SU-DHL-6 (cell line): ENCODE results near the gene MEF2A.

ENCODE experiments used
- H2AFZ ChIP-seq: fragments of 200-600 bp; sonication (generic); 2 replicates; pipeline ENCODE4 v1.6.1; 2014; ENCODE audit warnings: low read depth, mild to moderate bottlenecking, moderate library complexity, mixed read lengths, antibody characterized with exemption, low read length; ENCODE audit not compliant: severe bottlenecking
- H3F3A ChIP-seq: fragments of 200-600 bp; shearing (Covaris generic); 2 replicates; pipeline ENCODE4 v1.6.0; 2016; ENCODE audit warnings: antibody characterized with exemption, mild to moderate bottlenecking; ENCODE audit not compliant: insufficient read depth
- H3K27ac ChIP-seq: fragments of 200-600 bp; sonication (generic); 2 replicates; pipeline ENCODE4 v1.5.1; 2016; ENCODE audit warnings: low read depth, mild to moderate bottlenecking, low read length, moderate library complexity, mixed read lengths
- H3K27me3 ChIP-seq: fragments of 200-600 bp; sonication (generic), shearing (Covaris generic); 2 replicates; pipeline ENCODE4 v1.6.0; 2014; ENCODE audit warnings: mild to moderate bottlenecking, low read length
- H3K36me3 ChIP-seq: fragments of 200-600 bp; sonication (generic); 2 replicates; pipeline ENCODE4 v1.6.1; 2014; ENCODE audit warnings: mild to moderate bottlenecking, low read length, mixed read lengths
- H3K4me2 ChIP-seq: fragments of 300-600, 200-600 bp; shearing (Covaris generic), sonication (generic); 2 replicates; pipeline ENCODE4 v1.6.0; 2014; ENCODE audit warnings: low read length, low read depth, mild to moderate bottlenecking; ENCODE audit not compliant: poor library complexity, severe bottlenecking
- H3K4me3 ChIP-seq: fragments of 200-600 bp; sonication (generic); 2 replicates; pipeline ENCODE4 v1.5.1; 2014; ENCODE audit warnings: antibody characterized with exemption, low read length, mild to moderate bottlenecking, mixed read lengths; ENCODE audit not compliant: insufficient read depth, poor library complexity, severe bottlenecking
- H3K79me2 ChIP-seq: fragments of 200-600 bp; sonication (generic); 2 replicates; pipeline ENCODE4 v1.6.1; 2014; ENCODE audit warnings: mild to moderate bottlenecking, low read length, moderate library complexity; ENCODE audit not compliant: insufficient read depth
- H3K9ac ChIP-seq: fragments of 200-600 bp; sonication (generic); 2 replicates; pipeline ENCODE4 v1.7.0; 2014; ENCODE audit warnings: mild to moderate bottlenecking, low read length
- H3K9me2 ChIP-seq: fragments of 200-600 bp; sonication (generic); replicated peaks from 2 replicates; pipeline ENCODE4 v1.6.1; 2014; ENCODE audit warnings: low read length; ENCODE audit not compliant: insufficient read depth
- H3K9me3 ChIP-seq: fragments of 200-600 bp; sonication (generic); 2 replicates; pipeline ENCODE4 v1.6.1; 2014; ENCODE audit warnings: low read length, mixed read lengths; ENCODE audit not compliant: insufficient read depth
- H4K20me1 ChIP-seq: fragments of 200-600 bp; sonication (generic); 2 replicates; pipeline ENCODE4 v1.6.1; 2014; ENCODE audit warnings: low read depth, mild to moderate bottlenecking, antibody characterized with exemption, low read length, moderate library complexity, mixed read lengths
- EZH2phosphoT487 ChIP-seq: fragments of 200-600 bp; sonication (generic), shearing (Covaris generic); conservative IDR thresholded peaks from 2 replicates; pipeline ENCODE4 v1.6.1; 2018; ENCODE audit warnings: mild to moderate bottlenecking, antibody characterized with exemption, low read length, moderate library complexity, mixed read lengths
- TF ChIP-seq, protein P1 (sequence below): fragments of 200-600 bp; sonication (generic); IDR thresholded peaks from one replicate; pipeline ENCODE4 v1.5.1; 2017; ENCODE audit warnings: antibody characterized with exemption, mild to moderate bottlenecking, low read length, moderate library complexity; ENCODE audit not compliant: insufficient read depth, poor library complexity, severe bottlenecking

The MEF2A gene

DNA sequence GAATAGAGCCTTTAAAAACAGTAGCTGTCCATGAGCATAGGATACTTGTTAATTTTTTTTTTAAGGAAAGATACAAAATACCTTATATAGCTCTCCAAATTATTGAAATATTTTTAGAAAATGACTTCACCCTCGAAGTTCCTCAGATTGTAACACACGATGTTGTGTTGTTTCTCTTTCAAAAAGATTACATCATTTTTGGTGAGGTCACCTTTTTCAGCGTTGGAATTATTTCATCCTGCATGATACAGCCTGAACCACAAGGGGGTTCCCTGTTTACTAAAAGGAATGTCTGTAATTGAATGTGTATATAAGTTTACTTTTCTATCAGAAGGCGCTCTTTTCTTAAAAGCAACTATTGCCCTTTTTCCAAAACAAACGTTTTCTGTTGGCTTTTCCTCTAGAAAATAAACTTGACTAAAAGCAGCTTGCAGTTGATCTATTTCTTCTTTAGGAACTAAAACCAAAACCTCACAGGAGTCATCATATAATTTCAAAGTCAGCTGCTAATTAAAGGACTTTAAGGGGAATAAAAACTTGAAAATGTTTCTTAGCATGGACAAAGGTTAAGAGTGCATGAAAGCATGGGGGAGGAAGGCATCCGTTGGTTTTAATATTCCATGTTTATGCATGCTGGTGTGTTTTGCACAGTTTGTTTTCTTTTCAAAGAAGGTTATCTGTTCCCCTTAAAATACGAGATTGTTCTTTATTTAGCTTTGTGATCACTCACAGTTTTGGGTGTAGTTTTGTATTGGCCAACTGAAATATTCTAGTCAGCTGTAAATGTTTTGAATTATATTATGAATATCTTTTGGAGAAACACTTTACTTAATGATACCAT lies 138.0 kb downstream of the MEF2A start:
- Histone ChIP-seq H3K4me3 (no peak overlapping the region), H3K4me2 (no peak overlapping the region), H3K27ac (no peak overlapping the region; the same call in 1 of the 2 replicates), H3K9me3 (no peaks in the 10 kb centered on the region), H3K27me3 (no peaks in the 10 kb centered on the region), H3F3A (peaks cover 15% of the 10 kb centered on the region), H3K36me3 (no peaks in the 10 kb centered on the region), H3K9me2 (no peaks in the 10 kb centered on the region), H3K9ac (no peak overlapping the region), H4K20me1 (no peaks in the 10 kb centered on the region), H3K79me2 (no peaks in the 10 kb centered on the region), H2AFZ (no peak overlapping the region)
- TF ChIP-seq, protein P1, sequence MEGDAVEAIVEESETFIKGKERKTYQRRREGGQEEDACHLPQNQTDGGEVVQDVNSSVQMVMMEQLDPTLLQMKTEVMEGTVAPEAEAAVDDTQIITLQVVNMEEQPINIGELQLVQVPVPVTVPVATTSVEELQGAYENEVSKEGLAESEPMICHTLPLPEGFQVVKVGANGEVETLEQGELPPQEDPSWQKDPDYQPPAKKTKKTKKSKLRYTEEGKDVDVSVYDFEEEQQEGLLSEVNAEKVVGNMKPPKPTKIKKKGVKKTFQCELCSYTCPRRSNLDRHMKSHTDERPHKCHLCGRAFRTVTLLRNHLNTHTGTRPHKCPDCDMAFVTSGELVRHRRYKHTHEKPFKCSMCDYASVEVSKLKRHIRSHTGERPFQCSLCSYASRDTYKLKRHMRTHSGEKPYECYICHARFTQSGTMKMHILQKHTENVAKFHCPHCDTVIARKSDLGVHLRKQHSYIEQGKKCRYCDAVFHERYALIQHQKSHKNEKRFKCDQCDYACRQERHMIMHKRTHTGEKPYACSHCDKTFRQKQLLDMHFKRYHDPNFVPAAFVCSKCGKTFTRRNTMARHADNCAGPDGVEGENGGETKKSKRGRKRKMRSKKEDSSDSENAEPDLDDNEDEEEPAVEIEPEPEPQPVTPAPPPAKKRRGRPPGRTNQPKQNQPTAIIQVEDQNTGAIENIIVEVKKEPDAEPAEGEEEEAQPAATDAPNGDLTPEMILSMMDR, result no peak
- TF ChIP-seq EZH2phosphoT487, result no peak

DNA sequence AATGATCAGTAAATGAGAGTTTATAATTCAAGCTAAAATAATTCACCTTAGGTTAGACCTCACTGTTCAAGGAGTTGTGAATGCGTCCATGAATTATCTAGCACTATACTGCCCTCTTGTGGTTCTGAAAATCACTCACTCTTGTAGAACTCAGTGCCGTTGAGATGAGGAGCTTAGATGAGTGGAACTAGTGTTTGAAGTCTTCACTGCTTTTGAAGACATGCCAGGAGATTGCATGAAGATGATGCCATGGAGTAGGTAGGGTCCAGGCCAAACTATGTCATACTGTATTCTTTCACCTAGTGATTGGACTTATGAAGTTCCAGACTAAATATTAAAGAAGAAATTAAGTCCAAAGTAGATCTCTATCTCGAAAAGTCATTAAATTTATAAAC lies 138.7 kb downstream of the MEF2A start:
- TF ChIP-seq, protein P1, result peak; percentile 58
- TF ChIP-seq EZH2phosphoT487, result no peak
- H3K9ac ChIP-seq, result no peak overlapping the region
- H4K20me1 ChIP-seq, result no peaks in the 10 kb centered on the region
- no peaks in the 10 kb centered on the region for H3K79me2 ChIP-seq
- H3K27ac ChIP-seq, result no peak overlapping the region
- no peaks in the 10 kb centered on the region for H3K27me3 ChIP-seq
- no peak overlapping the region for H2AFZ ChIP-seq
- H3K36me3 ChIP-seq, result no peaks in the 10 kb centered on the region
- H3F3A ChIP-seq, result peaks cover 15% of the 10 kb centered on the region
- H3K4me3 ChIP-seq, result no peak overlapping the region
- no peaks in the 10 kb centered on the region for H3K9me3 ChIP-seq
- no peaks in the 10 kb centered on the region for H3K9me2 ChIP-seq
- H3K4me2 ChIP-seq, result no peak overlapping the region

DNA sequence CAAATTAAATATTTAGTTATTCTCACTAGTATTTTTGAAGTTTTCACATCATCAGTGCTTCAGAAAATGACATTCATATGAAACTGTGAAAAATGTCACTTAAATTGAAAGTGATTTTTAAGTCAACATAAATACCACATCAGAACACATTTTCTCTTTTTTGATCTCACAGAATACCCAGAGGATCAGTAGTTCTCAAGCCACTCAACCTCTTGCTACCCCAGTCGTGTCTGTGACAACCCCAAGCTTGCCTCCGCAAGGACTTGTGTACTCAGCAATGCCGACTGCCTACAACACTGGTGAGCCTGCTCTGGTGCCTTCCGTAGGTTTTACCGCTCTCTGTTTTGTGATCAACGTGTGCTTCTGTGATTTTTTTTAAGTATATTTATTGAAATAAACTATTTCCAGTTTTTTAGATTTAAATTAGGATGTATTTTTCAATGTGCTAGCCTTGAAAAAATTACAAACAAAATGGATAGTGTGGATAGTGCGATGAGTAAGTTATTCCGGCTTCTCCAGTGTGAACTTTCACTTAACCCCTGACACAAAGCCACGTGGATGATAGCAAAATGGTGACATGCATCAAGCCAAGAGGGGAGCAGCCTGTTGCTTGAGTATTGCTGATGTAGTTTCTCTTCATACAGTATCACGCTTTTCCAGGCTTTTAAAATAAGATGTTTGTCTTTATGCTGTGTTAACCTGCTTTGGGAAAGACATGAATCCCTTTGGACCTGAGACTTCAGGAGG lies 140.9 kb downstream of the MEF2A start:
- no peaks in the 10 kb centered on the region for H4K20me1 ChIP-seq
- H3K27me3 ChIP-seq, result no peaks in the 10 kb centered on the region
- H3K9ac ChIP-seq, result no peak overlapping the region
- no peaks in the 10 kb centered on the region for H3K79me2 ChIP-seq
- no peak overlapping the region for H3K27ac ChIP-seq
- TF ChIP-seq, protein P1, result no peak
- TF ChIP-seq EZH2phosphoT487, result no peak
- H2AFZ ChIP-seq, result no peak overlapping the region
- no peaks in the 10 kb centered on the region for H3K9me3 ChIP-seq
- peaks cover 15% of the 10 kb centered on the region for H3F3A ChIP-seq
- H3K4me2 ChIP-seq, result no peak overlapping the region
- no peaks in the 10 kb centered on the region for H3K9me2 ChIP-seq
- no peaks in the 10 kb centered on the region for H3K36me3 ChIP-seq
- no peak overlapping the region for H3K4me3 ChIP-seq
